ENCODE measurements around the gene FOXC1. TPM values are rescaled to one million over a fixed set of nuclear protein-coding genes. Genes with fewer than 3 reads are reported as not detected.

Gene FOXC1
- total RNA-seq, 2 donors from 2014 or later: 0.36 to 0.57 TPM

DNA sequence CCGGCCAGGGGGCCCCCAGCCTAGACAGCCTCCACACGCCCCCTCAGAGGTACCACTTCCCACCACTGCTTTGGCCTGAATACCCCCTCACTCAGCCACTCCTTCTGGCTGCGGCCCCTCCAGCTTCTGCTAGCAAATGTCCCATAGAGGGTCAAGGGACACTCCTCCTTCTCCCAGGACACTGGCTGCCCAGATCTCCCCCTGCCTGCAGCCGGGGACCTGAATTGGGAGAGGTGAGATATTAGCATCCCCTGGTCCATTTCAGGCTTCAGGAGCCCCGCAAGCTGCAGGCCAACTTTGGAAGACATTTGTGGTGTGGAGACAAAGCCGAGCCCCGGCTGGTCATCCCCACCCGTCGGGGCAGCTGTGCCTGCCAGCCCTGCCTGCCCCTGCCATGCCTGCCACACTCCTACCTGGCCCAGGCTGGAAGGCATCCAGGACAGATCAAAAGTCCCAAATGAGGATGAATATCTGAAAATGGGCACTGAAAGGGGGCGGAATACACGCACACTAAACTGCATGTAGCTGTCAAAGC lies 32.5 kb upstream of the FOXC1 start:
- Mint-ChIP-seq H3K36me3 (no peaks in the 10 kb centered on the region), H3K9me3 (no peaks in the 10 kb centered on the region), H3K27me3 (peaks cover 0 to 6% of the 10 kb centered on the region in 2 donors), H3K4me1 (ENCODE audit: low read depth in 2 of 2) (no peaks in the 10 kb centered on the region), H3K27ac (no peak overlapping the region), H3K4me3 (no peak overlapping the region)
- ATAC-seq (no peak), DNase-seq (ENCODE audit: low spot score) (no peak)

DNA sequence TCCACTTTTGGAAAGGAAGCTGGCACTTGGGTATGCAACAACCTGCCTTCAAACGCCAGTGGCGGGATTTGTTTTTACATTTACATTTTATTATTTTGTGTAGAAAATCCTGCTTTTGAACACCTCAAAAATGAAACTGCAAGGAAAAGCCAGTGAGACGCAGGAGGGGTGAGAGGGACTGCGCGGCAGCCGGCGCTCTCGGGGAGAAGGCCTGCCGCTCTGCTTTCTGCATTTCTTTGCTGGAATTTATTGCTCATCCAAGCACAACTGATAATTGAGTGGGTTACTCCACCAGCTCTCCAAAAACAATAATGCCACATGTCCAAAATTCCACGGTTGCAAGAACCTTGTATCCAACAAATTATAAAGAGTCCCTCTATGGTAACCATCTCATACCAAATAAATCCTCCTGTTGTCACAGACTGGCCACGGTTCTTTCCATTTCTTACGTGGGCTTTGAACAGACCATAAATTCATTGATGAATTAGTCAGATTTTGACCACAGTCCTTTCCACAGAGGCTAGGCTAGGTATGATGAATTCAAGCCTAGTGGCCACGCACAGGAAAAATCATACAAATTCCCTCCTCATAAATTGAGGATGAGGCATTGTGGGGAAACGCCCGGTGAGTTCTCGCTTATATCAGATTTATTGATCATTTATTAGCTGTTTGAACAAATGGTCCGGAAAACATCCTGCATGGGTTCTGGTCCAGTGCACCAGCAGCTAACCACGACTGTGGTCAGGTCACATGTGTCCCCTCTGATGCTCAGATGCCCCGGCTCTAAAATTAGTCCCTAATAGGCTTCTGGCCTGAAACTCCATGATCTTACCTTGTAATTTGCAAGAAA lies 31.6 kb upstream of the FOXC1 start:
- H3K36me3 Mint-ChIP-seq: no peaks in the 10 kb centered on the region
- H3K4me3 Mint-ChIP-seq: no peak overlapping the region
- no peaks in the 10 kb centered on the region for H3K4me1 Mint-ChIP-seq (ENCODE audit: low read depth in 2 of 2)
- H3K27me3 Mint-ChIP-seq: peaks cover 0 to 2% of the 10 kb centered on the region in 2 donors
- DNase-seq (ENCODE audit: low spot score): no peak
- no peak overlapping the region for H3K27ac Mint-ChIP-seq
- no peaks in the 10 kb centered on the region for H3K9me3 Mint-ChIP-seq
- ATAC-seq: no peak

DNA sequence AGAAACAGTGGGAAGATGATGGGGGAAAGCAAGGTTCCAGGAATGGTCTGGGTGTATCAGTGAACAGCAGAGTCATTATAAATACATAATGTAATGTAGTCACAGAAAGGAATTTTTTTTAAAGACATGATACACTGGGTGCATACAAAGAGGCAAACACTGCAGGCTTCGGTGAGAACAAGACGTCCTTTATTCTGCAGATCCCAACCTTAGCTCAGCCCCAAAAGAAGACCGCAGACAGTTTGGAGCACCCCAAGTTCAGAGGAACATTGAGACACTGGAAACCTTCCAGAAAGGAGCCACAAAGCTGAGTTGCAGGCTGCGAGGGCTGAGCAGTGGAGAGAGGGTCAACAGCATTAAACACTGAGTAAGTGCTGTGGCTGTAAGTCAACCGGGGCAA lies 30.6 kb upstream of the FOXC1 start:
- Mint-ChIP-seq H3K27ac (no peak overlapping the region), H3K4me3 (no peak overlapping the region), H3K27me3 (peaks cover 0 to 2% of the 10 kb centered on the region in 2 donors), H3K4me1 (ENCODE audit: low read depth in 2 of 2) (no peaks in the 10 kb centered on the region), H3K36me3 (no peaks in the 10 kb centered on the region), H3K9me3 (no peaks in the 10 kb centered on the region)
- ATAC-seq (no peak), DNase-seq (ENCODE audit: low spot score) (no peak)

DNA sequence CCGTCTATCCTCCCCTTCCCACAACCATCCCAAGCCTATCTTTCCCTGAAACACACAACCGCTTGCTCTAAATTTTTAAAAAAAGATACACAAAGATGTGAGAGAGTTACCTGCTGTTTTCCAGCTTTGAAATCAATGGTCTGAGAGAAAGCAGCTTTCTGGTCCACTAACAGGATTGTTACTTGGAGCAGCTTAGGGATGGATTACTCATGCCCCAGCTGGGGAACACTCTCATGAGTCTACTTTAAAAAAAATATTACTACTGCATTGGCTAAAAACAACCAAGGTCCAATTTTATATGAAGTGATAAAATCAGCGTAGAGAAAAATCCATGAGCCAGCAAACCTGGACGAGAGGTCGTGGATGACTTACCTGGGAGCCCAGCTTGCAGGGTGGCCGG lies 29.6 kb upstream of the FOXC1 start:
- Mint-ChIP-seq H3K9me3 (no peaks in the 10 kb centered on the region), H3K4me3 (no peak overlapping the region), H3K4me1 (ENCODE audit: low read depth in 2 of 2) (no peaks in the 10 kb centered on the region), H3K36me3 (no peaks in the 10 kb centered on the region), H3K27ac (no peak overlapping the region), H3K27me3 (peaks cover 0 to 2% of the 10 kb centered on the region in 2 donors)
- DNase-seq (ENCODE audit: low spot score): no peak
- ATAC-seq: no peak

DNA sequence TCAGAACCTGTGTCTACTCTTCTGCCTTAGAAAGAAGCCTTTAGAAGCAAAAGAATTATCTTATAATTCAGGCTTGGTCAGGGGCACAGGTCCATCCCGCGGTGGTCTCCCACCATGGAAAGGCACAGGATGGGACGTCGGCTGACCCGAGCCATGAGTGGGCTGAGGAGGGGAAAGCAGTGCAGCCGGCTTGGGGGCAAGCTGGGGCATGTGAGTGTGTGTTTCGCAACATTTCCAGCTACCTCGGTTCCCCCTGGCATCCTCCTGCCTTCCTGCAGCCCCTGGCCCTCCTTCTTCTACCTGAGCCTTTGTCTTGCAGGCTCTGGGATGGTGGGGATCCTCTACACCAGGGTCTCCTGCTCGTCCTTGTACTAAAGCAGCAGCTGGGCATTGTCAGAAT lies 29.1 kb upstream of the FOXC1 start:
- Mint-ChIP-seq H3K36me3 (no peaks in the 10 kb centered on the region), H3K4me3 (no peak overlapping the region), H3K27ac (no peak overlapping the region), H3K27me3 (peaks cover 0 to 2% of the 10 kb centered on the region in 2 donors), H3K9me3 (no peaks in the 10 kb centered on the region), H3K4me1 (ENCODE audit: low read depth in 2 of 2) (no peaks in the 10 kb centered on the region)
- DNase-seq (ENCODE audit: low spot score) (no peak), ATAC-seq (no peak)

DNA sequence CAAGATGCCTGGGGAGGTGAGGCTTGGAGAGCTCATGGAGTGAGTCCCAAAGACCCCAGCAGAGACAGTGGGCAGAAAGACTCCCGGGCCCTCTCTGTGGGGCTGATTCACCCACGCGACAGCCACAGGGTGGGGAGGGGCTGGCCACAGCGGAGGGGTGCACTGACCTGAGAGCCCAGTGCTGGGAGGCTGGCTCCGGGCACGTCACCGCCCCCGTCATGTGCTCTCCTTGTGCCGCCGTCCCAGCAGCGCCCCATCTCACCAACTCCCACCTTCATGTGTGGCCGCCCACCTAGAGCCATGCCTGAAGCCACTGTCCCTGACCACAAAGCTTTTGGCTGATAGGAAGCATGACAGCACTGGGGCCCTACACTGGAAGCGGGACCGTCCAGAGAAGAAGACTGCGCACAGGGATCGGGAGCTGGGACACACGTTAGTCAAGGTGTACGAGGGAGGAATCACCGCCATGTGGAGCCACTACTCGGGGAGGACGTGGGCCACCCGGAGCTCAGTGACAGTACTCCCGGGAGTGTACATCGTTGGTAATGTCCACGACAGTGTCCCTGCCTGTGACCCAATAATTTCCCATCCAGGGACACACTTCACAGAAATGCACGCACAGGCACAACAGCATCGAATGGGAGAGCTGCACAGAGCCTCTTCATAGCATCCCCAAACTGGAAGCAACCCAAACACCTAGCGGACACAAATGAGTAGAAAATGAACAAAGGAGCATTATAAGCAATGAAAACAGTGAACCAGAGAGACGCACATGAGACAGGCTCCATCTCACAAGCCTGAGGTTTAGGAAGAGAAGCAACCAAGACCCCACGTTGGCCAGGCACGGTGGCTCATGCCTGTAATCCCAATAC lies 28.4 kb upstream of the FOXC1 start:
- peak; percentile 13 to 36 for ATAC-seq
- no peak overlapping the region for H3K27ac Mint-ChIP-seq
- DNase-seq (ENCODE audit: low spot score): no peak
- H3K4me3 Mint-ChIP-seq: no peak overlapping the region
- no peaks in the 10 kb centered on the region for H3K36me3 Mint-ChIP-seq
- peaks cover 0 to 2% of the 10 kb centered on the region in 2 donors for H3K27me3 Mint-ChIP-seq
- no peaks in the 10 kb centered on the region for H3K4me1 Mint-ChIP-seq (ENCODE audit: low read depth in 2 of 2)
- H3K9me3 Mint-ChIP-seq: no peaks in the 10 kb centered on the region

DNA sequence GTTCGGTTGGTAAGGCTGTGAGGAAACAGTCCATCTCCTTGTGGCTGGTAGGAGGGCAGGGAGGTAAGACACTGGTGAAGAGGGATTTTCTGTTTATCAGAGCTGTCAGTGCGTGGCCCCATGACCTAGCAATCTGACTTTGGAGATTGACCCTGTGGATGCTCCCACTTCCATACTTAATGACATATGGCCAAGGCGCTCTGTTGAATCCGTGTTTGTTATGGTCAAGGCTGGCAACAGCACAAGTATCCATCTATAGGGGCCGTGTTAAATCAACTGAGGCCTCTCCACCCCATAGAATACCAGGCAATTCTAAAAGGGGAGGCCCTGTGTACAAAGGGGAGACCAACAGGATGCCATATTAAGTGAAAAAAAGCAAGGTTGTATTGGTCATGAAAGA lies 25.6 kb upstream of the FOXC1 start:
- H3K36me3 Mint-ChIP-seq: no peaks in the 10 kb centered on the region
- no peak overlapping the region for H3K27ac Mint-ChIP-seq
- no peak overlapping the region for H3K4me3 Mint-ChIP-seq
- ATAC-seq (no peak), DNase-seq (ENCODE audit: low spot score) (no peak)
- no peaks in the 10 kb centered on the region for H3K9me3 Mint-ChIP-seq
- H3K27me3 Mint-ChIP-seq: peaks cover 2 to 10% of the 10 kb centered on the region in 2 donors
- no peaks in the 10 kb centered on the region for H3K4me1 Mint-ChIP-seq (ENCODE audit: low read depth in 2 of 2)

DNA sequence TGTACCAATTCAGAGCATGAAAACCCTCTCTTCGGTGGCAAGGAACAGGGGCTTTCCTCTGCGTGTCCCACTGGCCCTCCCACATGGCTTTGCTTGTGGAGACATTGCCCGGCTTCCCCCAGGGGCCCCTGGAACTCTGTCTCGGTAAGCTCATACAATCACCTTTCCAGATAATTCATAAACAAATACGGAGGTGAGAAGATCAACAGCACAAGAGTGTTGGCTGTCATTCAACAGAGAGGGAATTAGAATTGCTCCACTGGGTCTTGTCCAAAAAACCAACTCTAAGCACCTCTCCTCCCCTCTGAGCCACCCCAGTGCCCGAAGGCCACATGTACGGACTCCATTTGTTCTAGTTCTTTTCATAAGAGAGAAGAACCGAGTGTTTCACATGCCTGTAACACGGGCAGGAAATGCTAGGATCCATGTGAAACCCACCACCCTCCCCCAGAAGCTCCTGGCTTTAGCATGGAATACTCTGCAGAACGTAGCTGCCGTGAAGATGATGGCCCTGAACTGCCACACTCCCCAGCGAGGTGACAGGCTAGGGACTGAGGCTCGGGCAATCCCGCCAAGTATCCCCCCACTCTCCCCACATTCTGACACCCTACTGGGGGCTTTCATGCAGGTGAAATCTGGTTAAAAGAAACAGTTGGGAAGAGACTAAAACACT lies 24.6 kb upstream of the FOXC1 start:
- Mint-ChIP-seq H3K36me3 (no peaks in the 10 kb centered on the region), H3K27me3 (peaks cover 10 to 13% of the 10 kb centered on the region in 2 donors), H3K4me1 (ENCODE audit: low read depth in 2 of 2) (no peaks in the 10 kb centered on the region), H3K27ac (no peak overlapping the region), H3K4me3 (no peak overlapping the region), H3K9me3 (no peaks in the 10 kb centered on the region)
- DNase-seq (ENCODE audit: low spot score) (no peak), ATAC-seq (no peak)

DNA sequence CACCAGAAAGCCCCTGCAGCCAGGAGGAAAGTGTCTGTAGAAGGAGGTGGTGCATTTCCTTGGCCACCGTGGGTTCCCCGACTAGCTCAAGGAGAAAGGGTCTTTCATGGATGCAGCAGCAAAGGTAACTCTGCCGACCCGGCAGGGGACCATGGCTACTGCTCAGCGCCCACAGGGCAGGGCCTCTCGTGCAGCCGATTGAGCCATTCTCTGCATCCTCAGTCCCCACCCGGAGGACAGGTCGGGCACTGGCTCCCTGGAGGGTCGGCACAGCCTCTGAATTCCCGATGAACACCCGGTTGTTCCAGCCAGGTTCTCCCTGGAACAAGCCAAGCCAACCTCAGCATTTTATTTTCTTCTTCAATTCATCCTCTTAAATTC lies 24.1 kb upstream of the FOXC1 start:
- H3K27ac Mint-ChIP-seq: no peak overlapping the region
- ATAC-seq: no peak
- H3K27me3 Mint-ChIP-seq: peaks cover 10 to 13% of the 10 kb centered on the region in 2 donors
- no peak overlapping the region for H3K4me3 Mint-ChIP-seq
- no peaks in the 10 kb centered on the region for H3K9me3 Mint-ChIP-seq
- no peaks in the 10 kb centered on the region for H3K36me3 Mint-ChIP-seq
- no peaks in the 10 kb centered on the region for H3K4me1 Mint-ChIP-seq (ENCODE audit: low read depth in 2 of 2)
- DNase-seq (ENCODE audit: low spot score): no peak

DNA sequence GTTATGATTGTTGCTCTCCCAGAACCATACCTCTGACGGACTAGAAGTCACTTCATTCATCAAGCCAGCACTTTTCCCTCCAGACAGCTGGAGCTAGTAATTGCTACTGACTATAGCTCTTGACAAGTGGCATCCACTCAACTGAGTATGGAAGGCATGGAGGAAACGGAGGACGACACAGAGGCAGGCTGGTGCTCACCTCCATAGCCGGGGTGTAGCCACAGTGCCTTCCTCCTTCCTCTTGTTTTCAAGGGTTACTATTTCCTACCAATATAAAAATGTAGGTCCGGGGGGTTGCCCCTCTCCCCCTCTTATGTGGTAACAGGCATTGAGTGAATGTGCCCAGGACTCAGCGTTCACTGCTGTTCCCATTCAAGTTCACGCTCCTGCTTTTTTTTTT lies 23.5 kb upstream of the FOXC1 start:
- H3K9me3 Mint-ChIP-seq: no peaks in the 10 kb centered on the region
- no peaks in the 10 kb centered on the region for H3K4me1 Mint-ChIP-seq (ENCODE audit: low read depth in 2 of 2)
- peaks cover 10 to 13% of the 10 kb centered on the region in 2 donors for H3K27me3 Mint-ChIP-seq
- H3K4me3 Mint-ChIP-seq: no peak overlapping the region
- no peak for DNase-seq (ENCODE audit: low spot score)
- no peak overlapping the region for H3K27ac Mint-ChIP-seq
- no peaks in the 10 kb centered on the region for H3K36me3 Mint-ChIP-seq
- ATAC-seq: no peak

DNA sequence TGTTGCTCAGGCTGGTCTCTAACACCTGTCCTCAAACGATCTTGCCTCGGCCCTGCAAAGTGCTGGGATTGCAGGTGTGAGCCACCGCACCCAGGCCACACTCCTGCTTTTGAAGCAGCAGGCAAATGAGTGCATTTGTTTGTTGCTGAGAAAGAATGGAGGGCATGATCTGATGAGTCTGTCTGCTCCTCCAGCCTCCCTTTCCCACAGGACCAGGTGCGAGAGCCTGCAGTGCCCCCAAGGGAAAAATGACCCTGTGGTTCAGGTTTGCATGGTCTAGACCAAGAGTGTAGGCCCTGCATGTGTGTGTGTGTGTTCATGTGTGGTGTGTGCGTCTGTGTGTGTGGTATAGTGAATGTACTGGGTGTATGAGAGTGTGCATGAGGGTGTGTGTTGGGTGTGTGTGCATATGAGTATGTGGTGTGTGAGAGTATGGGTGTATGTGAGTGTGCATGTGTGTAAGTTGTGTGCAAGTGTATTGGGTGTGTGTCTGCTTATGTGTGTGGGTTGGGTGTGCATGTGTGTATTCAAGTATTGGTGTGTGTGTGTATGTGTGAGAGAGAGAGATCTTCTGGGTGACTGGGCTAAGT lies 22.8 kb upstream of the FOXC1 start:
- Mint-ChIP-seq H3K4me3 (no peak overlapping the region), H3K27me3 (peaks cover 8 to 13% of the 10 kb centered on the region in 2 donors), H3K27ac (no peak overlapping the region), H3K36me3 (no peaks in the 10 kb centered on the region), H3K9me3 (no peaks in the 10 kb centered on the region), H3K4me1 (ENCODE audit: low read depth in 2 of 2) (no peaks in the 10 kb centered on the region)
- peak; percentile 28 to 48 for ATAC-seq
- DNase-seq (ENCODE audit: low spot score): no peak

DNA sequence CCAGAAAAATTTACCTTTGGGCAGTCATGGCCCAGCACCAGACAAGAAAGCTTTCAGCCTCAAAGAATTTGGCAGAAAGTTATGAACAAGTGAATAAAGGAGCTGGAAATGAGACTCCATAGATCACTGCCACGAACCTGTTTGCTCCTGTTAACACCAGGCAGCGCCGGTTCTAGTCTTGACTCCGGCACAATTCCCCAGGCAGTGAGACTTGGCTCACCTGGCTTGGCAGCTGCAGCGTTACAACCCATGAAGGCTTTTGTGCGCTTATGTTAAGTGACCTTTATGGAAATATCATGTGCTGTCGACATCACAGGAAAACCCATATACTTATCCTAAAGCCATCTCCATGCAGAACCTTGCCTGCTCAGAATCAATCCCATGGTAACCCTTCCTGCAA lies 22.2 kb upstream of the FOXC1 start:
- Mint-ChIP-seq H3K36me3 (no peaks in the 10 kb centered on the region), H3K4me3 (no peak overlapping the region), H3K9me3 (no peaks in the 10 kb centered on the region), H3K27me3 (peaks cover 13% of the 10 kb centered on the region in 2 donors), H3K27ac (no peak overlapping the region), H3K4me1 (ENCODE audit: low read depth in 2 of 2) (no peaks in the 10 kb centered on the region)
- DNase-seq (ENCODE audit: low spot score) (no peak), ATAC-seq (no peak)

DNA sequence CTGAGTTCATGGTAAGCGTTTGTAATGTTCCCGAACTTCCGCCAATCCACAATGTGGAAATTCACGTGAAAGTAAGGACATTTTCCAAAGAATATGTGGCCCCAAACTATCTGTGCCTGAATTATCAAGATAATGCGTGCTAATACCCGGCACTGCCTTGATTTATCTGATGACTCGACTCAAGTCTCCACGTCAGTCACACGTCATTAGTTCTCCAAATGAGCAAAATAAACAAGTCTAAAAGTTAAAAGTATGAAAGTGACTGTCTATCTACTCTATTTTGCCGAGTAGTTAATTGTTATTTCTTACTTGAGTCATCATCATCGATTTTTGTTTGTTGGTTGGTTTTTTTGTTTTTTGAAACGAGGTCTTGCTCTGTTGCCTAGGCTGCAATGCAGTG lies 21.7 kb upstream of the FOXC1 start:
- peaks cover 13 to 15% of the 10 kb centered on the region in 2 donors for H3K27me3 Mint-ChIP-seq
- H3K27ac Mint-ChIP-seq: no peak overlapping the region
- no peaks in the 10 kb centered on the region for H3K9me3 Mint-ChIP-seq
- no peaks in the 10 kb centered on the region for H3K36me3 Mint-ChIP-seq
- H3K4me3 Mint-ChIP-seq: no peak overlapping the region
- H3K4me1 Mint-ChIP-seq (ENCODE audit: low read depth in 2 of 2): no peaks in the 10 kb centered on the region
- DNase-seq (ENCODE audit: low spot score) (no peak), ATAC-seq (no peak)
